GM18868 (cell line): ENCODE measurements around the gene CACNG4.

ENCODE experiments used
- ATAC-seq: cut with Tn5 transposase; IDR thresholded peaks from one replicate; pipeline ENCODE4 v1.9.1; 2021; ENCODE audit warnings: mild to moderate bottlenecking, moderate library complexity; ENCODE audit not compliant: unreplicated experiment

The CACNG4 gene

DNA sequence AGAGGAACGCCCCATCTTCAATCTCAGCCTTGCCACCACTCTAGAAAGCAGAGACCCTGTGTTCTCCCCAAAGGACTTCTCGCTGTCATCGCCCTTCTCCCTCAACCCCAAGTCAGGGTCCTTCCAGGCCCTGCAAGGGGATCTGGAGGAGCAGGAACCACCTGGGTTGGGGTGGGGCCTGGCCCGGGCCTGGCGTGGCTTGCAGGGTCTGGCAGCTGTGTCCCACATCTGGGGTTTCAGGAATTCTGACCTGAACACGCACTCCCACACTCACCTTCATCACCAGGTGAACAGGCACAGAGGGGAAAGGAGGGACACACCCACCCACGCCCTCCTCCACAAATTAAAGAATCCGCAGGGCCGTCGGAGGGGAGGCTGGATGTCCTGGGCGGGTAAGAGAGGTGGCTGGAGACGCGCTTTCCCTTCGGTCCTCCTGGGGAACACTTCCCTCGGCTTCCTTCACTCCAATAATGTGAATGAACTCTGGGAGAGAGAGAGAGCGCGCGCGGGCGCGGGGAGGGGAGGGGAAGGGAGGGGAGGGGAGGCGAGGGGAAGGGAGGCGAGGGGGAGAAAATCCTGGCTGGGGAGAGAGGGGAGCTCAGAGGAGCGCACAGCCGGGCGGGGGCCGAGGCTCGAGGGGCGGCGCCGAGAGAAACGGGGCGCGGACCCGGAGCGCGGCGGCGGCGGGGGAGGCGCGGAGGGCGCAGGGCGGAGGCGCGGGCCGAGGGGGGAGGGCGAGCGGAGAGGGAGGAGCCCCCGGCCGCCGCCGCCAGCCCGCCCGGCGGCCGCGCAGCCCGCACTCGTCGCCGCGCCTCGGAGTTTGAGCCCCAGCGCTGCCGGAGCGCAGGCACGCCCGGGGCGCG lies at the start of gene CACNG4:
TSS of gene CACNG4 (plus strand) at position 799 of the 863 bp plus-strand sequence. CDS start 205 bp downstream, outside the sequence.
- ATAC-seq: no peak

DNA sequence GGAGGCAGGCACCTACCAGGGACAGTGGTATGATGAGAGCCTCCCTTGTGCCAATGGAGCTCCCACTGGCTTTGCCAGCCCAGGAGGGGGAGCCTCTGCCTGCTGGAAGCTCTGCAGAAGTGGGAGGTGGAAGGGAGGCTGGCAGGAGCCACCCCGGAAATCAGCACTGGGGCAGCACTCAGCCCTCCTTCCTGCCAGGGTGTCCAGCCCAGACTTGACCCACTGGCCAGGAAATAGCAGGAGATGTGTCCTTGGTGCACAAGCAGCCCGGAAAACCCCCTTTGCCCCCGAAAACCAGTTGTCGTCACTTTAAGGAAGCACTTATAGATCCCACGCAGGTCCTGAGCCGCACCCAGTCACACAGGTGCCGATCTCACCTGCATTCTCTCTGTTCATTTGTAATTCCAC lies 49.3 kb upstream of the CACNG4 start:
- no peak for ATAC-seq

GRCh38 chr17:66915792-66916191 lies 48.7 kb upstream of the CACNG4 start:
- ATAC-seq: no peak

DNA sequence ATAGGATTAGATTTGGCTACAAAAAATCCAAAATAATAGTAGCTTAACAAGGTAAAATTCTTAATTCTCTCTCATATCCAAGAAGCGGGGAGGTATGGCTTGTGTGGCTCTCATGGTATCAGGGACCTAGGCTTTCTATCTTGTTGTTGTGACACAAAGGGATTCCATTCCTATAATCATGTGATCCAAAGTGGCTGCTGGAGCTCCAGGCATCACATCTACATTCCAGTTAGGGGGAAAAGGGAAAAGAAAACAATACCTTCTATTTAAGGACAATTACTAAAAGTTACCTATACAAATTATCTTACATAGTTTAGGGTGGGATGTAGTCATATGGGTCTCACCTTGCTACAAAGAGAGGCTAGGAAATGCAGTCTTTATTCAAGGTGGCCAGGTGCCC lies 47.6 kb upstream of the CACNG4 start:
- ATAC-seq: no peak

DNA sequence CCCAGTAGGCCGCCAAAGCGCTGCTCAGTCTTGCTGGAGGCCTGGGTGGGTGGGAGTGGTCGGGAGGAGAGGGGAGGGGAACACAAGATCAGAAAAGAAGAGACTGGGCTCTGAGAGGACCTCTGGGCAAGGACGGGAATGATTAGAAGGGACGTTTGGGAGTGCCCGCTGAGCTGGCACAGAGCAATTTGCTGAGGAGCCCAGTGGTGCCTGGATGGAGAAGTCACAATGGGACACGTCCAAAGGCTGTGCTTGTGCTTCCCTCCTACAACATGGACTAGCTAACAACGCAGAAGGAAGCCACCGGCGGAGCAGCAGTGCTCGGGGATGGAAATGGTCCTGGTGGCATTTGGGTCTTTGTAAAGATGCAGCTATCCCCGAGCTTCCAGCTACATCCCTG lies 45.6 kb upstream of the CACNG4 start:
- no peak for ATAC-seq

DNA sequence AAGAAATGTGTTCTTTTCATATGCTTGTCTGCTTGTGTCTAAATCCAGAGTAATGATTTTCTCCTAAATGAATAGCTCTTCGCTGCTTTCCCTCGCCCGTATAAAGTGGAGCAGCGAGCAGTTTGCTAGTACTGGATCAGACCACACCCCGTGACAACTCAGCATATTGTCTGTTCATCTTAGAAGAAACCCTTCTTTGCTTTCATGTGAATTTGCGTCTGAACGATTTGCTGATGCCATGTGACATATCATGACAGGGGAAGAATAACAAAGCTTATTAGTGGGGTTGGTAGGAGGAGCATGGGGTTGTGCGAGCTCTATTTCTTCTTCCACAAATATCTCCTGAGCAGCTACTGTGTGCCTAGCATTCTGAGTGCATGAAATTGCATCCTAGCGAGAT lies 44.1 kb upstream of the CACNG4 start:
- no peak for ATAC-seq

DNA sequence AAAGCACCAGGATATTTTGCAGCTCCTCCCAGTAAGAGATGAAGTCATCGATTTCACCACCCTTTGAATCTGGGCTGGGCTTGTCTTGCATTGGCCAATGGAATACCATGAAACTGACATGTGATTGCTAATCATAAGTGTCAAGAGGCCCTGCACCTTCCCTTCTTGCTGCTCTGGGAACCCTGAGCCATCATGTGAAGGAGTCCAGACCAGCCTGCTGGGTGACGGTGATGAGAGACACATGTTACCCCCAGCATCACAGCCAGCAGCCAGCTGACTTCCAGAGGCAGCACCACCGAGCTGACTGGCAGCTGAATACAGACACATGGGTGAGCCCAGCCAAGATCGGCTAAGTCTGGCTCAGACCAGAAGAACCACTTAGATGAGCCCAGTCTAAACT lies 43.6 kb upstream of the CACNG4 start:
- ATAC-seq: no peak

DNA sequence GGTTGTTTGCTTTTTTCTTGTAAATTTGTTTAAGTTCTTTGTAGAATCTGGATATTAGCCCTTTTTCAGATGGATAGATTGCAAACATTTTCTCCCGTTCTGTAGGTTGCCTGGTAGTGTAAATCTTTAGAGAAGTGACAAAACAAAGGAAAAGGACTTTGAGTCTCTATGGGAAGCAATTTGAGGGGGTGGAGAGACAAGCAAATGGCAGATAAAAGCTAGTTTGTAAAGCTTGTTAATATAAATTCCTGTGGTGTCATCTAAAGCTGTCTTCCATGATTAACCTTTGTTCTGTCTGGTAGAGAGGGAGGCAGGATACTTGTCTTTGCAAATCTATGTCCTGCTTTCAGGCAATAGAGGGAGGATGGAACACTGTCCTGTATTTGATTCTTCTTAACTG lies 40.6 kb upstream of the CACNG4 start:
- ATAC-seq: no peak

- ATAC-seq: no peak
Observed at GRCh38 chr17:66925811-66926500, 38.6 kb upstream of the CACNG4 start.

- no peak for ATAC-seq
Observed at GRCh38 chr17:66928949-66929348, 35.6 kb upstream of the CACNG4 start.

DNA sequence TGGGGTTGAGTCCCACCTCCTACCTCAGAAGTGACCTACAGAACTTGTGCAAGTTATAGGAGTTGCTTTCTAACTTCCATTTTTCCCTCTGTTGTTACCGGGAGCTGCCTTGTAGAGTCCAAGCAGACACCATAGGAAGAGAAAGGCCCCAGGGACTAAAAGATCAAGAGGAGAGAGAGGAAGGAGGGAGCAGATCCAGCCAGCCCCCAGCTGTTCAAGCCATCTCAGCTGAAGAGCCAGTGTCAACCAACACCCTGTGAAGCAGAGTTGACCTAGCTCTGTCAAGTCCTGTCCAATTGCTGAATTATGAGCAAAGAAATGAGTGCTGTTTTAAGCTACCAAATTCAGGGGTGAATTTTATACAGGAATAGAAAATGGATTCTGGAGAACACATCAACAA lies 34.9 kb upstream of the CACNG4 start:
- ATAC-seq: no peak

GRCh38 chr17:66930933-66931332 lies 33.6 kb upstream of the CACNG4 start:
- no peak for ATAC-seq

DNA sequence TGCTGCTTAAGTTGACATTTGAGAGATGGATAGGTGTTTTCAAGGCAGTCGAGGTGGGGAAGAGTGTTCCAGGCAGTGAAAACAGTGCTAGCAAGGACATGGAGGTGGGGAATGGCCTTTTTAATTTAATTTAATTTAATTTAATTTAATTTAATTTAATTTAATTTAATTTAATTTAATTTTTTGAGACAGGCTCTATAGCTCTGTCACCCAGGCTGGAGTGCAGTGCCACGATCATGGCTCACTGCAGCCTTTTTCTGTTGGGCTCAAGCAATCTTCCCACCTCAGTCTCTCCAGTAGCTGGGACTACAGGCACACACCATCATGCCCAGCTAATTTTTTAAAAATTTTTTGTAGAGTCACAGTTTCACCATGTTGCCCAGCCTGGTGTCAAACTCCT lies 32.2 kb upstream of the CACNG4 start:
- ATAC-seq: no peak

DNA sequence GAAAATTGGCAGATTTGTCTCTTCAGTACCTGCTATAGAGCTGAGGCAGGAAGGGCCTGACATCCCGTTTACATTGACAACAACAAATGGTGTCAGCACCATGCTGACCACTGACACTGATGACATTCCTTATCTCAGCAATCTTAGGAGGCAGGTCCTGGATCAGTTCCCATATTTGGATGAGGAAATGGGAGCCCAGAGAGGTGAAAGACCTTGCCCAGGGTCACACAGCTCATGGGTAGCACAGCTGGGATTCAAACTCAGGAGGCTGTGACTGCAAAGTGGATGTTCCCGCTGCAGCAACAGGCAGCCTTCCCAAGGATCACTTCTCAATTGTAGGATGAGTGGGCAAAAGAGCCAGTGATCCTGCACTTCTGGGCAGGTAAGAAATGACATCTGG lies 30.5 kb upstream of the CACNG4 start:
- no peak for ATAC-seq

- ATAC-seq: no peak
Observed at GRCh38 chr17:66935717-66936116, 28.8 kb upstream of the CACNG4 start.

- ATAC-seq: no peak
Observed at GRCh38 chr17:66938656-66939055, 25.9 kb upstream of the CACNG4 start.

DNA sequence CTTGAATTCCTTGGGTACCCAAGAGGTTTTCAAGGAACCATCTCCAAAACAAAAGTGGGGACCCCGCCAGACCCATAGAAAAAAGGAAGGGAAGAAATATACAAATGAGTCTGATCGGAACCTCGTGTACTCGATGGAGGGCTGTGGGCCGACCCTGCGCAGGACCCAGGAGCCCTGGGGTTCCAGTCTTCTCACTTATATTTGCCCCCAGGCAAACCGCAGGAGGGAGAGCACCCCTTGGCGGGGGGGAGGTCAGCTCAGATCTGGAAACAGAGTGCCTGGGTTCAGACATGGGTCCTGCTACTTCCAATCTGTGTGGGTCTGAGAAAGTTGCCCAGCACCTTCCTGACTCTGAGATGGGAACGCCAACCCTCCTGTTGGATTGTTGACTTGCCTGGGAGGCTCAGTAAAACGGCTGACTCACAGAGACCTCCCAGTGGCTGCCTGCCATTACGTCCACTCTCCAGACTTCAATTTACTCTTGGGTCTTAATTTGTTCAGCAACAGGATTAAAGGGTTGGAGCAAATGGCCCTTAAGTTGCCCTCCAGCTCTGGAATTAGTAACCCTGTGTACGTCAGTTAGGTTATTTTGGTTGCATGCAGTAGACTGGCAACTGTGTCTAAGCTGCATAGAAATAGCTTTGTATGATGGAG lies 24.9 kb upstream of the CACNG4 start:
- no peak for ATAC-seq

DNA sequence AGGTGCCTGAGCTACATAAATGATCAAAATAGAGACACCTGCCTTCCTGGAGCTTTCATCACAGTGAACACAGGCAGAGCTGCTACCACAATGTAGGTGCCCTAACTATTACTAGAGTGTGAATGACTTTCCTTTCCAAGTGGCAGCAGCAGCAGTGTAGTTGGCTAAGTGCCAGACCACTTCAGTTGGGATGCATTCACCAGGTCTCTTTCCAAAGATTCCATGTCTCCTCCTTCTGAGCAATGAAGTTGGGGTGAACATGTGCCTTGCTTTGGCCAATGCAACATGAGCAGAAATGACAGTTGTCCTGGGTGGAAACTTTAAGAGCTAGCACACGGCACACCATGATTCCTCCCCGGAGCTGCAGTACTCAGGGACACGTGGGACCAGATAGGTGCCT lies 23.3 kb upstream of the CACNG4 start:
- no peak for ATAC-seq

DNA sequence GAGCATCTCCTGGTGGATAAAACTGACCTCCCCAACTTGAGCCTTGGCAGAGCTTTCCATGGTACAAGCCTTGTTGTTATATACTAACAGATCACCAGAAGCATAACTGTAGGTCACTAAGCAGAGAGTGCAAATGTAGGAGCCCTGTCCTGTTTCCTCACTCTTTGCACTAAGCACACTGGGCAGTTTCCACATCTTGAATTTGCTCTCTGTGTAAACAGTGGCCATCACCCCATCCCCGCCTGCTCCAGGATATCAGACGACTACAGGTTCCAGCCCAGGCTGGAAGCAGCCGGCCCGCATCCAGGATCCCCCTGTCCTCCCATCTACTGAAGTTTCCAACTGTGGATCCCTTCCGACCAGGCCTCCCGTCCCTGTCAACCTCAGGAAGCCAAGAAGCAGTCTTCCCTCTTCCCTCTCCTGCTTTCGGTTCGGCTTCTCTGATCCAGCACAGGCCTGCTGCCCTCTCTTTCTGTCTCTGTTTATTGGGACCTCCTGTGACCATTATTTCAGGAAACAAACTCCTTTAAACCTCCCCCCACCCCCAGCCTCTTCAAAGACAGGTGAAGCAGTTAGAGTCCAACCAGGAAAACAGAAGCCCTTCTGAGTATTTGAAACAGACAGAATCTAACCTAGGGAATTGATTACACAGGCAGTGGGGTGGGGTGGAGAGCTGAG lies 22.6 kb upstream of the CACNG4 start:
- no peak for ATAC-seq

DNA sequence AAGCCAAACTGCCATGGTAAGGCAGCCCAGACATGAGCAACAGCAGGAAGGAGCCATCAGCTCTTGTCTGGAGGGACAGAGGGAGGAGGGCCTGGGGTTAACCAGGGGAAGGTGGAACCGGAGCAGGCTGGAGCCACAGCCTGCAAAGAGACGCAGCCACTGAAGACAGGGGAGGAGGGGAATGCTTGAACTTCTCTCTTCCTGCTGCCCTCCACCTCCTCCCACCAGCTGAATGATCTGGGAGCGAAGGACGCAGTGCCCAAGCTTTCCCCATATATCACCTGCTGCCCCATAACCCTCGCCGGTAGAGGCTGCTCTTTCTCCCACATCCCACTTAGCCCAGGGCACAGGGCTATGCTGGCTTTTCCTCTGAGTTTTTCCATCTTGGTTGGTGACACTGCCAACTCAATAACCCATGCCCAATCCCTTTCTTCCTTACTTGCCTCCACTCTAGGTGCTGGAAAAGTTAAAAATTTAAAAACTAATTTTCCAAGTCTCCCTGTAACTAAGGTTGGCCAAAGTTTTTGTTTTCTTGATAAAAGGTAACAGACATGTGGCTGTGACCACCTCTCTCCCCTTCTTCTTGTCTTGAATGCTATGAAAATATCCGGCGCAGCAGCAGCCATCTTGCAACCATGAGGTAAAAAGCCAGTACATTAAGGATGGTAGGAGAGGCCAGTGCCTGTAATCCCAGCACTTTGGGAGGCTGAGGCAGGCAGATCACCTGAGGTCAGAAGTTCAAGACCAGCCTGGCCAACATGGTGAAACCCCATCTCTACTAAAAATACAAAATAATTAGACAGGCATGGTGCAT lies 21.8 kb upstream of the CACNG4 start:
- no peak for ATAC-seq
